Stimulated activated CD8-positive, alpha-beta memory T cell treated with anti-CD3 and anti-CD28 coated beads, Interleukin-4, amount 100 ng/mL, for 24 hours (primary cell): Measurements from ENCODE around the gene ACSBG1.

ENCODE experiments used
- DNase-seq: peaks from one replicate; pipeline ENCODE4 v3.0.0-alpha.2; 2020; ENCODE audit warnings: low read depth

The ACSBG1 gene

GRCh38 chr15:78234515-78235040 lies at the start of gene ACSBG1:
Gene ACSBG1 (minus strand): TSS chr15:78234565. CDS start chr15:78234501, 64 bp downstream.
- no peak for DNase-seq

GRCh38 chr15:78282324-78282723 lies 48.0 kb upstream of the ACSBG1 start:
- DNase-seq, result no peak

GRCh38 chr15:78280319-78281072 lies 46.1 kb upstream of the ACSBG1 start:
- no peak for DNase-seq

GRCh38 chr15:78276064-78276943 lies 41.9 kb upstream of the ACSBG1 start:
- no peak for DNase-seq

GRCh38 chr15:78274994-78275393 lies 40.6 kb upstream of the ACSBG1 start:
- no peak for DNase-seq

- DNase-seq, result no peak
These were observed 38.4 kb upstream of the ACSBG1 start for GRCh38 chr15:78272776-78273175.

- DNase-seq, result no peak
These were observed 38.0 kb upstream of the ACSBG1 start for GRCh38 chr15:78272316-78272715.

GRCh38 chr15:78266806-78267205 lies 32.4 kb upstream of the ACSBG1 start:
- no peak for DNase-seq

GRCh38 chr15:78266229-78266628 lies 31.9 kb upstream of the ACSBG1 start:
- DNase-seq, result no peak

- DNase-seq, result no peak
These were observed 31.4 kb upstream of the ACSBG1 start for GRCh38 chr15:78265752-78266224.

GRCh38 chr15:78265137-78265460 lies 30.7 kb upstream of the ACSBG1 start:
- no peak for DNase-seq

- DNase-seq, result peak; percentile 46
These were observed 30.2 kb upstream of the ACSBG1 start, which contains the start of gene DNAJA4 for GRCh38 chr15:78264304-78265136. Gene DNAJA4 (plus strand): TSS chr15:78264562. CDS start chr15:78264764, 202 bp downstream.

- no peak for DNase-seq
These were observed 29.5 kb upstream of the ACSBG1 start for GRCh38 chr15:78263907-78264303.

- DNase-seq, result no peak
These were observed 29.0 kb upstream of the ACSBG1 start for GRCh38 chr15:78263351-78263781.

GRCh38 chr15:78261062-78261461 lies 26.7 kb upstream of the ACSBG1 start:
- no peak for DNase-seq

GRCh38 chr15:78260489-78260888 lies 26.1 kb upstream of the ACSBG1 start:
- DNase-seq, result no peak

GRCh38 chr15:78259232-78259631 lies 24.9 kb upstream of the ACSBG1 start:
- no peak for DNase-seq

GRCh38 chr15:78257681-78258080 lies 23.3 kb upstream of the ACSBG1 start:
- DNase-seq, result no peak

- no peak for DNase-seq
These were observed 21.7 kb upstream of the ACSBG1 start for GRCh38 chr15:78256044-78256437.

GRCh38 chr15:78255421-78256043 lies 21.2 kb upstream of the ACSBG1 start:
- DNase-seq, result no peak

- DNase-seq, result no peak
These were observed 16.8 kb upstream of the ACSBG1 start for GRCh38 chr15:78251136-78251535.
